KOPT-K1 (cell line): ENCODE results near the gene GPR3.

Source experiments
- H3K27ac ChIP-seq: fragments of 200-600 bp; sonication (generic); 2 replicates; pipeline ENCODE4 v1.5.1; 2016; ENCODE audit warnings: antibody characterized with exemption, mild to moderate bottlenecking, low read depth, low read length; ENCODE audit not compliant: poor library complexity, severe bottlenecking
- H3K36me3 ChIP-seq: fragments of 200-600 bp; sonication (generic); 2 replicates; pipeline ENCODE4 v1.5.1; 2017; ENCODE audit warnings: antibody characterized with exemption, mild to moderate bottlenecking, low read length, moderate library complexity; ENCODE audit not compliant: insufficient read depth
- H3K9me3 ChIP-seq: fragments of 200-600 bp; sonication (generic); 2 replicates; pipeline ENCODE4 v1.5.1; 2017; ENCODE audit warnings: antibody characterized with exemption, low read length, mild to moderate bottlenecking; ENCODE audit not compliant: insufficient read depth, poor library complexity, severe bottlenecking

GPR3 gene

GRCh38 chr1:27392096-27392777 is at the start of gene GPR3:
GPR3 (plus strand) TSS chr1:27392622; CDS start chr1:27393799, 1,177 bp downstream.
- Histone ChIP-seq H3K27ac (peak within 1 kb of the TSS; percentile 49), H3K36me3 (no peaks in the 10 kb centered on the region)

GRCh38 chr1:27342778-27343638 is 49.4 kb upstream of the GPR3 start:
- peak overlapping the region; percentile 86 for H3K27ac ChIP-seq
- H3K36me3 ChIP-seq, result peaks cover 22% of the 10 kb centered on the region; the same call in 1 of the 2 replicates

More at GRCh38 chr1:27392096-27392777, at the start of gene GPR3:
- H3K9me3 ChIP-seq, result no peaks in the 10 kb centered on the region

GRCh38 chr1:27343639-27344025 is 48.8 kb upstream of the GPR3 start:
- H3K27ac ChIP-seq, result peak overlapping the region; percentile 86

More at GRCh38 chr1:27342778-27343638, 49.4 kb upstream of the GPR3 start:
- no peaks in the 10 kb centered on the region for H3K9me3 ChIP-seq

GRCh38 chr1:27345272-27345671 is 47.1 kb upstream of the GPR3 start:
- Histone ChIP-seq H3K9me3 (no peaks in the 10 kb centered on the region), H3K27ac (no peak overlapping the region), H3K36me3 (peaks cover 15% of the 10 kb centered on the region; the same call in 1 of the 2 replicates)

More at GRCh38 chr1:27343639-27344025, 48.8 kb upstream of the GPR3 start:
- H3K9me3 ChIP-seq, result no peaks in the 10 kb centered on the region
- peaks cover 19% of the 10 kb centered on the region; the same call in 1 of the 2 replicates for H3K36me3 ChIP-seq

- Histone ChIP-seq H3K27ac (no peak overlapping the region), H3K36me3 (peaks cover 15% of the 10 kb centered on the region; the same call in 1 of the 2 replicates), H3K9me3 (no peaks in the 10 kb centered on the region)
These were observed 46.1 kb upstream of the GPR3 start for GRCh38 chr1:27346357-27346756.

- no peak overlapping the region for H3K27ac ChIP-seq
- H3K9me3 ChIP-seq, result no peaks in the 10 kb centered on the region
- peaks cover 15% of the 10 kb centered on the region; the same call in 1 of the 2 replicates for H3K36me3 ChIP-seq
These were observed 45.3 kb upstream of the GPR3 start for GRCh38 chr1:27346991-27347624.

GRCh38 chr1:27348861-27349783 is 43.3 kb upstream of the GPR3 start:
- Histone ChIP-seq H3K36me3 (peaks cover 21% of the 10 kb centered on the region; the same call in 1 of the 2 replicates), H3K27ac (no peak overlapping the region), H3K9me3 (no peaks in the 10 kb centered on the region)

- no peak overlapping the region for H3K27ac ChIP-seq
- no peaks in the 10 kb centered on the region for H3K9me3 ChIP-seq
- peaks cover 20% of the 10 kb centered on the region; the same call in 1 of the 2 replicates for H3K36me3 ChIP-seq
These were observed 42.4 kb upstream of the GPR3 start for GRCh38 chr1:27349784-27350662.

- H3K27ac ChIP-seq, result no peak overlapping the region
- H3K36me3 ChIP-seq, result peaks cover 11% of the 10 kb centered on the region; the same call in 1 of the 2 replicates
- H3K9me3 ChIP-seq, result no peaks in the 10 kb centered on the region
These were observed 41.5 kb upstream of the GPR3 start for GRCh38 chr1:27350663-27351540.

- H3K36me3 ChIP-seq, result peaks cover 6% of the 10 kb centered on the region; the same call in 1 of the 2 replicates
- no peaks in the 10 kb centered on the region for H3K9me3 ChIP-seq
- H3K27ac ChIP-seq, result no peak overlapping the region
These were observed 40.8 kb upstream of the GPR3 start for GRCh38 chr1:27351541-27352107.

GRCh38 chr1:27353166-27353565 is 39.3 kb upstream of the GPR3 start:
- Histone ChIP-seq H3K27ac (no peak overlapping the region), H3K36me3 (peaks cover 6% of the 10 kb centered on the region; the same call in 1 of the 2 replicates), H3K9me3 (no peaks in the 10 kb centered on the region)

- no peaks in the 10 kb centered on the region for H3K9me3 ChIP-seq
- no peak overlapping the region for H3K27ac ChIP-seq
- peaks cover 6% of the 10 kb centered on the region; the same call in 1 of the 2 replicates for H3K36me3 ChIP-seq
These were observed 38.8 kb upstream of the GPR3 start for GRCh38 chr1:27353629-27354028.
